ENCODE results near the gene EZH2. TPM values are rescaled to one million over a fixed set of nuclear protein-coding genes. Genes with fewer than 3 reads are reported as not detected.

The EZH2 gene
- total and polyA plus RNA-seq, 11 donors = 0.61 to 5.4 (median 1.3) TPM

- WGBS, 4 donors = 92 to 95% (median 93%) methylated on average over 15 of the region's 15 CpGs
- Histone ChIP-seq H3K27ac (no peak overlapping the region), H3K9me3 (peaks cover 0 to 11% (median 2%) of the 10 kb centered on the region in 12 donors), H3K4me1 (no peaks in the 10 kb centered on the region), H3K36me3 (peaks cover 0 to 100% (median 90%) of the 10 kb centered on the region in 9 donors), H3K27me3 (no peaks in the 10 kb centered on the region), H3K4me3 (no peak overlapping the region)
- DNase-seq (no peak), ATAC-seq (no peak)
- TF ChIP-seq CTCF (IDR thresholded peaks at IDR 0.05) (no peak), POLR2A (IDR thresholded peaks at IDR 0.05) (no peak)
- intact Hi-C loops (cut with DNase I) = loop anchor here in 1 of 10 donors (5.0 kb wide), 1 partner anchor 49 kb away; no protein-coding TSS in a partner anchor
Measured at GRCh38 chr7:148791546-148791945, 92.5 kb downstream of the EZH2 start.

- no peak overlapping the region for H3K4me3 ChIP-seq
- peaks cover 0 to 100% (median 94%) of the 10 kb centered on the region in 9 donors for H3K36me3 ChIP-seq
- 96 to 100% (median 98%) methylated on average over 2 of the region's 2 CpGs for whole genome bisulfite sequencing, 4 donors
- no peak for ATAC-seq
- H3K27ac ChIP-seq = no peak overlapping the region
- H3K4me1 ChIP-seq = no peaks in the 10 kb centered on the region
- intact Hi-C loops (cut with DNase I) = loop anchor here in 1 of 10 donors (5.0 kb wide), 1 partner anchor 49 kb away; no protein-coding TSS in a partner anchor
- H3K9me3 ChIP-seq = peaks cover 0 to 11% (median 2%) of the 10 kb centered on the region in 12 donors
- TF ChIP-seq CTCF (IDR thresholded peaks at IDR 0.05) = no peak
- TF ChIP-seq POLR2A (IDR thresholded peaks at IDR 0.05) = no peak
- H3K27me3 ChIP-seq = no peaks in the 10 kb centered on the region
- DNase-seq = no peak
Measured at GRCh38 chr7:148790850-148791249, 93.2 kb downstream of the EZH2 start.

DNA sequence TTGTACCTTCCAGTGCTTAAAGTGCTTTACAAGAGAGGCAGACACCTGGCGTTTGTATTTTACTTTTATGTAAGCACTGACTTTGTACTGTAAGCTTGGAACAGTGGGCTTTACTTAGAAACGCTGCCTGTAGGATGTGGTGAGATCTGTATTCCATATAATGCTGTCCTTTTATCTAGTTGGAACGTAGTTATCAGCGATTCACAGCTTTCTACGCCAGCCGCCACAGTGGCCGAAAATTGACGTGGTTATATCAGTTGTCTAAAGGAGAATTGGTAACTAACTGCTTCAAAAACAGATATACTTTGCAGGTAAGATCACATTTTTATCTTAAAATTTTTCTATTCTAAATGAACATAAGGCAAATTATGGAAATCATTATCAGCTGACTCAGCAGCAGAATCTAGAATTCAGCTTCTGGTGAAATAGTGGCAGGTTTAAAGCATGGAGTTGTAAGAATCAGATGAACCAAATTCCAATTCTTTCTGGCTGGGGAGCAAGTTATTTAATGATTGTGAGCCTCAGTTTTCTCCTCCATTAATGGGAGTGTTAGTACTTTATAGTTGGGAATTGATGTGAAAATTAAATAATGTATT is 93.9 kb downstream of the EZH2 start:
- 64 to 77% (median 73%) methylated on average over 8 of the region's 8 CpGs for WGBS, 4 donors
- Histone ChIP-seq H3K36me3 (peaks cover 0 to 100% (median 99%) of the 10 kb centered on the region in 9 donors), H3K27ac (no peak overlapping the region), H3K4me3 (no peak overlapping the region), H3K27me3 (no peaks in the 10 kb centered on the region), H3K9me3 (peaks cover 0 to 11% (median 2%) of the 10 kb centered on the region in 12 donors), H3K4me1 (no peaks in the 10 kb centered on the region)
- no peak for ATAC-seq
- intact Hi-C loops (cut with DNase I) = loop anchor here in 1 of 10 donors (5.0 kb wide), 1 partner anchor 48 kb away; no protein-coding TSS in a partner anchor
- TF ChIP-seq POLR2A (IDR thresholded peaks at IDR 0.05) = no peak
- no peak for TF ChIP-seq CTCF (IDR thresholded peaks at IDR 0.05)
- no peak for DNase-seq

DNA sequence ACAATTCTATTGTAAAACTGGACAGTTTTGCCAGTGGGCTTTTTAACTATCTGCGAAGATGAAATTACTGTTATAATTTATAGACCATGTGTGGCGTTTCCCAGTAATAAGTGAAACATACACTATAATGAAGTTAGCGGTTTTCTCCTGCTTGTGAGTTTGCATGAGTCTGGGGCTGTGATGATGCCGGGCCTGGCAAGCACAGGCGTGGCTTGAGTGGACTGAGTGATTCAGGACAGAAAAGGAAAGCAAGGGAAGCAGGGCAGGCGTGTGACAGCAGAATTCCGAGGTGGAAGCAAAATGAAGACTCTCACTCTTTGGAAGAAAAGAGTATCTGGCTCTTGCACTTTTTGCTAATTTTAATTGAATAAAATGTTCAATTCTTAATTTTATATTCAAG is 94.9 kb downstream of the EZH2 start:
- Histone ChIP-seq H3K4me3 (no peak overlapping the region), H3K4me1 (no peaks in the 10 kb centered on the region), H3K9me3 (peaks cover 0 to 4% (median 0%) of the 10 kb centered on the region in 12 donors), H3K36me3 (peaks cover 0 to 100% (median 98%) of the 10 kb centered on the region in 9 donors), H3K27me3 (no peaks in the 10 kb centered on the region), H3K27ac (no peak overlapping the region)
- TF ChIP-seq POLR2A (IDR thresholded peaks at IDR 0.05) = no peak
- intact Hi-C loops (cut with DNase I) = loop anchor here in 1 of 10 donors (10.0 kb wide), 1 partner anchor 84 kb away; no protein-coding TSS in a partner anchor
- ATAC-seq (no peak), DNase-seq (no peak)
- WGBS, 4 donors = 82 to 87% (median 85%) methylated on average over 7 of the region's 7 CpGs

All from heart left ventricle (tissue), 16 donors.